DMS53 treated with DMSO at 0.1 percent for 48 hours (cell line): Measurements from ENCODE around the gene RSPH1.
A peak's percentile ranks its signal among the peaks of the same experiment; 100 is the strongest.

Source experiments
- DNase-seq: peaks from one replicate; lab custom pipeline; 2025; ENCODE audit not compliant: unreplicated experiment; lab: John Stamatoyannopoulos, UW

The RSPH1 gene

DNA sequence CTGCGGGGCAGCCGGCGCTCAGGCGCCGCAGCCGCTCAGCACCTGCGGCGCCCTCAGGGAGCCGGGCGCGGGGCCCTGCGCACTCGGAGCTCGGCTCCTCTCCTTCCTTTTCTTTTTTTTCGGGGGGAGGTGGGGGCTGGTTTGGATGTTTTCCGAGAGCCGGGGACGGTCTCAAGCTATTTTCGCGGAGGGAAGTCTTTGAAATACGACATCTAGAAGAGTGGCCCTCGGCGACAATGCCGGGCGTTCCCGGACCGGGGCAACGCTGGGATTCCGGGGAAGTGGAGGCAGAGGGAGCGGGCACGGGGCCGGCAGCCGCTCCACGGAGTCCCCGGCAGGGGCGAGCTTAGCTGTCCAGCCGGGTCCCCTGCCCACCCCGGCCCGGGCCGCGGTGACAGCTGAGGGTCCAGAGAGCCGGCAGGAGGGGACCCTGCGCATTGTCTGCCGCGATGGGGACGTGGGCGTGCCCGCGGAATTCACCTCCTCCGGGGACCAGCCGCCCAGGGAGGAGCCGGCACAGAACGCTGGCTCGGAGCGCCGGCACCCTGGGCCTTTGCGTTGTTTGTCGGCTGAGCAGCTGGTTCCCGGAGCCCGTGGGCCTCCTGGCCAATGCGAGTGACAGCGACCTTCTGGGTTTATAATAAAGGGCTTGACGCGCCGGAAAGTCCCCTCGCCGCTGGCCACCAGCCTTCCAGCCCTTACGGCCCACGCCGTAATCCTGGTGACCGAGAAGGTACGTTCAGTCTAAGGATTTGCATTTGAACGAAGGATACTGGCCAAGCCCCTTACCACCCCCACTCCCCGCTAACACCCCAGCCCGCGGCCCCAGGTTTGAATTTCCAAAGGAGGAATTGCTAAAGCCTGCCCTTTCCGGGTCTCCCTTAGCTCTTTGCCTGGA is 18.2 kb upstream of the RSPH1 start:
- no peak for DNase-seq

DNA sequence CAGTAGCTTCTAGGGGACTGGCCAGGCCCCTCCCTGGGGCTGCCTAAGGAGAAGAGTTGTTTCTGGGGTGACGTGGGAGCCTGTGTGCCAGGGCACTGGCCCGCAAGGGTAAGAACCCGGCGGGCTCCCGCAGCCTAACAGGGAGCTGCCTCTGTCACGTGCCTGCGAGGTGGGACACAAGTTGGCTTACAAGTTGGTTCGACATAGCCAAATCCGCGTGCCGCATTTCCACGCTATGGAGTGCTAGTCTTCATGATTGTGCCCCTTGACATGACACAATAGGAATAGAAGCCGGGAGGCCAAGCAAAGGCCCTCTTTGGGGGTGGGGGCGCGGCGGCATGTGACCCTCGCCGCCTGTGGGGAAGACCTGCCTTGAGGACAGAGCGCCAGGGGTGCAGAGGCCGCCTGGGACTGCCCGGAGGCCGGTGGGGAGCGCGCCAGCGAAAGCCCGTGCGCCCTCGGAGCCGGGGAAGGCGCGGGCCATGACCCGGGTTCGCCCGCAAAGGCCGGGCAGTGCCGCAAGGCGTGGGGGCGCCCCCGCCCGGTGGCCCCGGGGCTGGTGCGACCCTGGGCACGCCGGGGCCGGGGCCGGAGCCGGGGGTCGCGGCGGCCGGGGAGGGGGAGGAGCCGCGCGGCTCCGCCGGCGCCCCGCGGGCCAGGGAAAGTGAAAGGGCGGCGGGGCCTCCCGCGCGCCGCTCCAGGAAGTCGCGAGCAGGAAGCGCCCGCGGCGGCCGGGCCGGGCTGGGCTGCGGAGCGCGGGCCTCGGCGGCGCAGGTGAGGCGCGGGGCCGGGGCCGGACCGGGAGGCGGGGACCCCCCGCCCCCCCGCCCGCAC is 17.3 kb upstream of the RSPH1 start, which contains the start of gene SLC37A1:
Gene SLC37A1 (plus strand): TSS at position 702 of the 834 bp plus-strand sequence. CDS start 4,603 bp downstream, outside the sequence.
- DNase-seq, result no peak

DNA sequence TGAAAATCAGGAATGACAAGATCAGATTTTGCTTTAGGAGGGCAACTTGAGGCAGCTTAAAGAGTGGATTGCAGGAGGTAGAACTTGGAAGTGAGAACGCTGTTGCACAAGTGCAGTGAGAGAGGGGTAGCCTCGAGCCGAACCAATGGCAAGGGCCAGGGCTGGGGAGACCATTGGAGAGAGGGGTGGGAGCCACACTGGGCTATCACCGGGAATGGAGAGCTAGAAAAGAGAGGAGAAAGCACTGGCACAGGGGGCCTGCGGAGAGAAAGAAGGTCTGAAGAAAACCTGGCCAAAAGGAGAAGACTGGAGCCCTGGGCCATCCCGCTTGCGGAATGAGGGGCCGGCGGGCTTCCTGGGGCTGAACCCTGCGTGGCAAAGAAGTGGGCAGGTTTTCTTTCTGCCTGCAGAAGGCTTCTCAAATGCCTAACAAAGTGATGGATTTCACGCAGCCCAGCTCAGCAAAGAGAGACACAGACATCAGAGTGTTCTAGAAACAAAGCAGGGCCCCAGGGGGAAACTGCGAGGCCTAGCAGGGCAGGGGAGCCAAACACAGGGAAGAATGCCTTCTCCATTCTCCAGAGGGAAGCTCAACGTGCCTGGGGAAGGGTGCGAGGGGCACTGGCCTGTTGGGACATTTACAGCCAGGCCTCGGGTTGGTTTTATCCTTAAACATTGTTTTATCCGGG is 16.5 kb upstream of the RSPH1 start:
- DNase-seq, result no peak

DNA sequence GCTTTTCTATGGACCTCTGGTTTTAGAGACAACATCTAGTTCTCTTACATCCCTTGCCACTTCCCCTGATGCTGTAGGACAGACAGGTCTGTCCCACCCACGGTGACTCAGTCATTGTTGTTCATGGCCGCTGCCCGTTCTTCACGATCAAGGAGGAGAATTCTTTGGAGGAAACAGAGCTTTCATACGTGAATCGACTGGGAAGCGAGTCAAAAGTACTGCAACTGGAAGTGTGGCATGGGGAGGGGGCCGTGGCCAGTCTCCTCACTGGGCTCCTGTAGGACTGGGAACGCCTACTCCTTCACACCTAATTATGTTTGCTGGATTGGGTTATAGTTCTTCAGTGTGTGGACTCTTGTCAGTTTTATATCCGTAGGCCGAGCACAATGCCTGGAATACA is 13.2 kb upstream of the RSPH1 start:
- no peak for DNase-seq

DNA sequence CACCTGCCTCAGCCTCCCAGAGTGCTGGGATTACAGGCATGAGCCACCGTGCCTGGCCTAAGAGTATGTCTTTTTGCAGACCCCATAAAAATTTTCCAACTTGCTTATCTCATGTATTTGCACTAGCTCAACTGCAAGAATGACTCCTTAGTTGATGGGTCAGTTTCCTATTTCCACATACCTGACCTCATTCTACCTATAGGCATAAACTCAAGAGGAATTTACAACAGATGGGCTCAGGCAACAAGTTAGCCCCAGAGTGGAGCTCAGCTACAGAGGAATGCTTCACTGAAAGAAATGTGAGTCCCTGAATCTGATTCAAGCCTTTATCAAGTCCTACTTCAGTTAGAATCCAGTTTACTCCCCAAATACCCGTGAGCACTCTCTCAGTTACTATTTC is 12.3 kb upstream of the RSPH1 start:
- no peak for DNase-seq

DNA sequence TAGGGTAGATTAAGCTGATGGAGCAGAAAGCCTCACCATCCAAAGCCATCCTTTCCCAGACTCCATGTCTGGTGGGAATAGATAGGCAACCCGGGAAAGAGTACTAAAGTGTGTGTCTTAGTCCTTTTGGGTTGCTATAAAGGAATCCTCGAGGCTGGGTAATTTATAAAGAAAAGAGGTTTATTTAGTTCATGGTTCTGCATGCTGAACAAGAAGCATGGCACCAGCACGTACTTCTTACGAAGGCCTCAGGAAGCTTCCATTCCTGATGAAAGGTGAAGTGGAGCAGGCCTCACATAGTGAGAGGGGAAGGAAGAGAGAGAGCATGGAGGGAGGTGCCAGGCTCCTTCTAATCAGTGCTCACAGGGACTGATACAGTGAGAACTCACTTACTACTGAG is 11.4 kb upstream of the RSPH1 start:
- DNase-seq, result no peak

DNA sequence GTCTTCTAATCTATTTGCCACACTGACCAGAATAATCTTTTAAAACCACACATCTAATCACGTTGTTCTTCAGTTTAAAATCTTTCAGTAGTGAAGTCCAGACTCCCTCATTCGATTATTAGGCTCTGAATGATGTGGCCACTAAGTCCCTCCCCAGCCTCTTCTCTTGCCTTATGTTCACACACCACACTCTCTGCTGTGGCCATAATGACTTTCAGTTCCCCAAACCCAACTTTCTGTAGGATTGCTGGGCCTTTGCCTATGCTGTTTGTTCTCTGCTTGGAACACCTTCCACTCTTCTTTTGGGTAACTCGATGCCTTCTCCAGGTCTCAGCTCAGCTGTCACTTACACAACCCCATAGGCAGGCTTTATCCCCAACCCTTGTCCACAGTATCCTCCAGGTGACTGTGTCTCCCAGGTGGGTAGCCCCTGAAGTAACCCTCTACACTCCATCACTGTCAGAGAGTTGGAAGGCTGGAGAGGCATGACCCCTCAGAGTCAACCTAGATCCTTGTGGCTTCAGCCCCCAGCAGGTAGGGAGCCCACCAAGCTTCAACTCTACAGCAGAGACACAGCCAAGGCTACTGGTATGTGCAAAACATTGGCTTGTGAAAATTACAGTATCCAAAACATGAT is 9.2 kb upstream of the RSPH1 start:
- no peak for DNase-seq

DNA sequence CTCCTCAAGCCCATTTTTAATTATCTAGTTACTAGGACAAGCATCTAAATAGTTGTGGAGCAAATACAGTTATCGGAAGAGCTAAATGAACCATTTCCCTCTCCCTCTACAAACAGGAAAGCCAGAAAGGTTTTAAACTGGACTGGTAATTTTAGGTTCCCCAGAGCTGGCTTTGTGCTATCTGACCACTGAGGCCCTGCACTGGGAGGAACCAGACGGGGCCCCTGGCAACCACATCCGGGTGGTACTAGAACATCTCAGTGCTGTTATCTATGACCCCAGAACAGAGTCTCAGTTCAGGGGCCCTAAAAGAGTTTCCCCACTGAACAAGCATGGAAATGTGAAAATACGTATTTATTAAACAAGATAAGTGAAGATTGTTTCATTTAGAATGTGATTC is 7.7 kb upstream of the RSPH1 start:
- no peak for DNase-seq

DNA sequence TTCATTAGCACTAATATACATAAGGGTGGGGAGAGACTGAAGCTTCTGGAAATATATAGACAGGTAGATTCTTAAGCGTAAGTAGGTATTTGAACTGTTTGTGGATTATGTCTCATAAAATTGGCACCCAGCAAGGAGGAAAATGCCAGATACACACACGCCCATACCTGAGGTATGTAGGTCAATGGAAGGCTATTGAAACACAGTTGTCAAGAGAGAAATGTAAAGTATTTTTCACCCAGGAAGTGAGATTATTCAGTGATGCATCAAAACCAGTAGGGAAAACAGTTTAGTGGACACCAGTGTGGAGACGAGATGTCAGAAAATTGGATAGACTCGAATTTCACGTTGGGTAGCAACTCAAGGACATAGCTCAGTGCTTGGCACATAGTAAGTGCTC is 4.7 kb upstream of the RSPH1 start:
- no peak for DNase-seq

DNA sequence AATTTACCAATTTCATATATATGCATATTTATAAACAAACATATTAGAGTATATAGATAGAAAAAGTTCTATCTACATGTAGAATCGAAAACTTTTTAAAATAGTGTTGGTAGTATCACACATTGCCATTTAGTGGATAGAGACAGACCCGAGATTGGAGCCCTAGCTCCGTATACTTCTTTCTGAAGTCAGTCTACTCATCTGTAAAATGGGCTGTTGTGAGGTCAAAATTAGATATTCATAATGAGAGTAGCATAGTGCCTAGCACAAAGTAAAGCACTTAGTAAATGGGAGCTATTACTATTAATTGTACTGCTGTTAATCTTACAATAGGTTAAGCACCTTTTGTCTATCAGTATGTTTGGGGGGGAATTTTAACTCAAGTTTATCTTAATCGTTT is 4.2 kb upstream of the RSPH1 start:
- no peak for DNase-seq

DNA sequence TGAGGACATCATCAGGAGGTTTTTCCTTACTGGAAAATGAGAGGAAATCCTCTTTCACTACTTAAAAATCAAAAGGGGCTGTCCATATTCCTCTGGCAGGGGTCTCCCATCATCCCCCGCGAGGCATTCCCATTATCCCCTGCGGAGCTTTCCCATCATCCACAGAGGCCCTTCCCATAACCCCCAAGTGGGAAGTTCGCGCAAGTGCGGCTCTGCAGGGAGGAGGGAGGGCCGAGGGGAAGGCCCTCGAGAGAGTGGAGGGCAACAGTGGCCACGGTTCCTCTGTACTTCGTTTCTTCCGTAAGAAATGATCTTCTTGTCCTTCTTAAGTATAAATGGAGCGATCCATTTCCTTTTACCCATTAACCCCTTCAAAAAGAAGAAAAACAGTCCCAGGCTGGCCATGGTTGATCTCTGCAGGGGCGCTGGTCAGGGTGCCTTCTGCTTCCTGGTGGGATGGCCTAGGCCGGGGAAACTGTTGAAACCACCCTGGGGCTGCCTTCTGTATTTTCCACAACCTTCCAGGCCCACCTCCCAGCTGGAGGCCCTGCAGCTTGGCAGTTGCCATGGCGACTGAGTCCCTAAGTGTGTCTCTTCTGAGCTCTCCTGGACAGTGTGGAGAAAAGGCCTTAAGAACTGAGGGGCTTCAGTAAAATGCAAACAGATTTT is 3.6 kb upstream of the RSPH1 start:
- no peak for DNase-seq

DNA sequence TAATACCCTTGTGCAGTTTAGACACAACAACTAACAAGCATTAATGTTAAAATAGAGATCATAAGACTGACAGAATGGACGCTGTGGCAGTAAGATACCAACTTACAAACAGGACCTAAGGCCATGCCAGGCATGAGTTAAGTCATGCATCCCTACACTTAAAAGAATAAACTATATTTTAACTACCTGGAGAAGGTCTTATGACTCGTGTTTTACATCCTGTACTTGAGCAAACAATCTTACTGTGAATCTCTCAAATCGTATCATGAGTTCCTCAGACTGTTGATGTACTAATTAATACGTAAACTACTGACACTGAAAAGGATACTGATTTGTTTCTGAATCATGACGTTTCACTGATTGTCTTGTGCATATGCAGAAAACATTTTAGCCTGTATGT is 2.0 kb upstream of the RSPH1 start:
- no peak for DNase-seq

DNA sequence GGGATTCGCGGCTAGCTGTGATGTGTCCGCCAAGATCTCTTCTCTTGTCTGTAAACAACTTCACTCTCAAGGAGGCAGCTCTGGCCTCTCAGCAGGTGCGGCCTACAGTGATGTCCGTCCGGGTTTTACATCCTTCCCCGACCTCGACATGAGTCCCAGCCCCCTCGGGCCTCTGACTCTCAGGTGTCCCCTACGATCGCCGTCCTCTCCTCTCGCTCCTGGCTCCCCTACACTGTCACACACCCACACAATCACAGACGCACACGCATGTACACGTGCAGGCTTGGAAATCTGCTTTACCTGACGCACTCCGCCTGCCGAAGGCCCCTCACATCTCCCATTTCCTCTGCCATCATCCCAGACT is 797 bp upstream of the RSPH1 start:
- DNase-seq, result peak; percentile 5

DNA sequence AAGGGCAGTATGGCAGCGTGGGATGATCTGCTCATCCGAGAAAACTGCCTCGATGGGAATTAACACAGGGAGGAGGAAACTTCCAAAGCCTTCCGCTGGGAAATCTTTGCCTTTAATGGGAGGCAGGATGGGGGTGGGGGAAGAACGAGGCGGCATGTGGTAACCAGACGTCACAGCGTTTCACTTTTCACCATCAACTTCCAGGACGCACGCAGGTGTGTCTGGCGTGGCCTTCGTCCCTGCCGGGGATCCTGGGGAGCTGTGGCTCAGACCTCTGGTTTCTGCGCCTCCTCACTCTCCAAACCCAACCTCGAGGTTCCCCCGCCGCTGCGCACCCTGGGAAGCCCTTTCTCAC is 282 bp downstream of the RSPH1 start:
- DNase-seq, result no peak

DNA sequence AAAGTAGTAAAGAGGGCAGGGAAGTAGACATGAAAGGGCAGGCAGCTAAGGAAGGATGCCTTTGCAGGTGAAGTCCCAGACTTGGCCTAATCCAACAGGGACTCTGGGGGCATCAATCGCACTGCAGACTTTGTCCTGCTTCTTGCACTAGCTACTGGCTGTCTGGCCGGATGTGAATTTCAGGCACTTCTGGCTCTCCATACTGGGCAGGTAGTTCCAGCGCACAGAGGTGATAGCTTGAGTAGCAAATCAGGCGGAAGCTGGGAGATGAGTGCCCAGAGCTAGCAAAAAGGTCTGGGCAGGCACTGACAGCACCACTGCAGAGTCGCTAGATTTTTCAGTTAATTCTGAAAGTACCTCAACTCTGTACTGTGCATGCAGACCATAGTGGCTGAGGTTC is 997 bp downstream of the RSPH1 start:
- DNase-seq, result no peak

DNA sequence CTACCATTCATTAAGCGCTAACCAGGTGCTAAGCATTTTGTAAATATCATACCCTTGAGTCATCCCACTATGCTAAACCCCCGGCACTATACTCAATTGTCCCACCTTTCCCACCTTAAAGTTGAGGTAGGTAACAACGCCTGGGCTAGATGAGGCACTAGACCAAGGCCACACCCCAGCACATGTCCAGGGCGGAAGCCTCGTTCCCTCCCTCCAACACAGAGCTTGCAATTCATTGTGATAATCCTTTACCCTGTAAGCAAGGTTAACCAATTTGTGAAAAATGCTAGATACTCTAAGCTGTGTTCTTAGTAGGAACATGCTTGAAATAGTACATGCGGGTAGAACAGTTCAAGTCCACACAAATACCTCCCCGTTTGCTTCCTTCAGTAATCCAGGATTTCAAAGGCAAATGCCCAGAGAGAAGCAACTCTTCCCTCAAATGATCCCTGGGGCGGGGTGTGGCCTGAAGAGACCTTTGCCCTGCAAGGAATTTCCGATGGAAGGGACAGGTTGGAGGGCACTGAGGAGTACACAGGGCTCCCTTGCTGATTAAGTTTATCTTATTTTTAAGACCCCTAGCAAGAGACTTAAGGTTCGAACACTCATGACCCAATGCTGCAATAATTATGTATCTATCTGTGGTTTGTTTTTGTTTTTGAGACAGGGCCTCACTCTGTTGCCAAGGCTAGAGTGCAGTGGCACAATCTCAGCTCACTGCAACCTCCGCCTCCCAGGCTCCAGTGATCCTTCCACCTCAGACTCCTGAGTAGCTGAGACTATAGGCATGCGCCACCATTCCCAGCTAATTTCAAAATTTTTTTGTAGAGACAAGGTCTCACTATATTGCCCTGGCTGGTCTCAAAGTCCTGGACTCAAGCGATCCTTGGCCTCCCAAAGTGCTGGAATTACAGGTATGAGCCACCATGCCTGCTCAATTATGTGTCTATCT is 2.6 kb downstream of the RSPH1 start:
- DNase-seq, result no peak

DNA sequence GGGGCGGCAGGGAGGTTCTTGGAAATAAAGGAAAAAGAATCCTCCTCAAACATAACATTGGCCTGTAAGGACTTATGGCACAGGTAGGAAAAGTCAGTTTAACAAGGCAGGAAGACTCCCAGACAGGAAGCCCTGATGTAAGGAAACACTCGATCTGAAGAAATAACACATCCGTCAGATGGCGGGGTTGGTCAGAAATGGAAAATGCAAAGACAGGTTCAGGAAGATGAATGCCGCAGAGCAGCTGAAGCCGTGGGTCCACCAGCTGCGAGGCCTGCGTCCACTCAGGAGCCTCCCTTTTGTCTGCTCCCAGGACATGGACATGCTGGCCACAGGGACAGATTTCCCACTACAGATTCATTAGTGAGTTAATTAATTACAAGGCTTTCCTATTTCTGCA is 3.8 kb downstream of the RSPH1 start:
- DNase-seq, result no peak

DNA sequence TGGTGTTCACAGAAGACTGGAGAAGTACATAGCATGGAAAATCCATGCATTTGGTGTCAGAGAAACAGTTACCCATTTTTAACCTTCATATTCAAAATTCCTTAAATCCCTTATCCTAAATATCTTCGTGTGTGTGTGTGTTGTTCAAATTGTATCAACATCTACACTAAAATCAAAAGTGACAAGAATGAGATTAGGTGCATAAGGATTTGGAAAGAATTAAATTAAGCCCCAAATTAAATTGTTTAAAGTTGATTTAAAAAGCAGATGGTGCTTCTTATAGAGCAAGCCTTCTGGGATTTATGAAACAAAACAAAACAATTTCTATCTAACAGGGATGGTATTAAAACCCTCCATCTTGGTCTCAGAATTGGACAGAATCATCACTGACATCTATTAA is 4.7 kb downstream of the RSPH1 start:
- no peak for DNase-seq

DNA sequence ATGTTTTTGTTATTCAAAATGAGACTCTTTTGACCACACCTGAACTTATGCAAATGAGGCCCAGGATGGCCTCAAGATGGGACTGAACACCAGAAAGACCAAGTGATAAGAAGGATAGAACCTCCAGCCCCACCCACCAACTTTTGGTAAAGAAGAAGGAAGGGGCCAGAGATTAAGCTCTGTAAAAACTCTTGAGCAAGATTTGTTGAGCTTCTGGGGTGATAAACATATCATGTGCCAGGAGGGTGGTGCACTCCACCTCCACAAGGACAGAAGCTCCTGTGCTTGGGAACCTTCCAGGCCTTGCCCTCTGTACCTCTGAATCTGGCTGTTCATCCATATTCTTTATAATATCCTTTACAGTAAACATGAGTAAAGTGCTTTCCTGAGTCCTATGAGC is 5.3 kb downstream of the RSPH1 start:
- DNase-seq, result no peak

DNA sequence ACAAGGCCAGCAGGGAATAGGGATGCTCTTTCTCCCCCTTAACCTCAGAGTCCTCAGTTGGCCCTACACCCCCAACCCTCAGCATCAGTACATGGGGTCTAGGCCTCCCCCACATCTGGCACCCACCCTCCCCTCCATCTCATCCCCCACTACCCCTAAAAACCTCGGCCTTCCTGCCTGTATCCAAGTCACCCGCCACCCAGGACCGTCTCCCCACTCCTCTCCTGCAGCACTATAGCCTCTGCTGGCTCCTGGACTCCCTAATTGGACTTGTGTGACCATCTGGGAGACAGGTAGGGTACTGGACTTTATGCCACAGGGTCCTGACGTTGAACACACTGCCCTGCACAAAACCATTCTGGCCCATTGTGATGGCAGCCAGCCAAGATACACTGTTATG is 6.0 kb downstream of the RSPH1 start:
- no peak for DNase-seq
